Peyer's patch (tissue), 4 donors: Measurements from ENCODE around the gene SRCIN1.

Experiments used
- CTCF ChIP-seq, 6 experiments: fragments of 450-650 bp in 4 of 6; fragments of 200-600 bp in 2 of 6; sonication (generic) in 1 of 6; IDR thresholded peaks; one replicate each; pipeline ENCODE4 v1.5.1; 2017 to 2019; ENCODE audit warnings: antibody characterized with exemption in 6 of 6, mild to moderate bottlenecking in 3 of 6, moderate library complexity in 1 of 6
- POLR2A ChIP-seq, 2 donors: fragments of 450-650 bp; IDR thresholded peaks; one replicate each; pipeline ENCODE4 v1.5.1; 2017; ENCODE audit warnings: antibody characterized with exemption in 2 of 2, mild to moderate bottlenecking in 2 of 2, moderate library complexity in 2 of 2

- TF ChIP-seq CTCF (IDR thresholded peaks at IDR 0.05) (no peak), POLR2A (IDR thresholded peaks at IDR 0.05) (no peak)
Measured at GRCh38 chr17:38592487-38592886, 13.3 kb downstream of the SRCIN1 start.
